ENCODE data around the gene TCF25.
"Not testable (repeated sequence)": the region's sequence is repeated elsewhere in the genome, so short reads cannot be mapped to it uniquely, and the experiment has no call there.

TCF25 gene

DNA sequence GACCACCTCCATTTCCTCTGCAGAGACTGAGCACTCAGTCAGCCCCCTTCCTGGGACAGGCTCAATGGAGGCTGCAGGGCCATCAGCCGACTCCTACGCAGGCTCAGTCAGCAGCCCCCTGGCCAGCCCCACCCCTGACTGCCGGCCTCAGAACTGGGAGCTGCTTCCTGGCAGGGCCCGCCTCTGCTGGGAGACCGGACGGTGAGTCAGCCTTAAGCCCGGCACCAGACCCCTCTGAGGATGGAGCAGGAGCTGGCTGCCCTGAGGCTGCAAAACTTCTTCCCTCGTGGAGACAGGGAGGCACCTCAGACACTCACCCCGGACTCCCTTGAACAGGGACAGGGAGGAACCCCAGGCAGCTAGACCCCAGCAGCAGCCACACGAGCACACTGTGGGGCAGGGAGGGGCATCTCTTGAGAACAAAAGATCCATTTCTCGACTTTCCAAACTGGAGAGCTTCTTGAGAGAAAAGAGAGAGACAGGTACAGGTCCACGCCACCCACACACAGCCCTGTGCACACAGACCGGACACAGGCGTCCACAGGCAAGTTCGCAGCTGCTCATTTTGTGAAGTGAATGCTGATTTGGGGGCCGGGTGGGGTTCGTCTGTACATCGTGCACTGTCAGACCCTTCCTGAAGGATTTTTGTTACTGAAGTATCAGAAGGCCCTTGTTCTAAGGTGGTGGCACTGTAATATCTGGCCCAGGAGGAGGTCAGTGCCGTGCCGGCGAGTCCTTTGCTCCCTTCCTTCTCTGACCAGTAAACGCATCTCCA lies 48.5 kb downstream of the TCF25 start:
- DNase-seq: no peak

GRCh38 chr16:89922477-89922883 lies 49.1 kb downstream of the TCF25 start:
- DNase-seq: no peak

- DNase-seq: no peak
Observed at GRCh38 chr16:89922884-89923639, 49.7 kb downstream of the TCF25 start, which contains the start of gene TUBB3. TSS of gene TUBB3 (plus strand) at chr16:89923342. CDS start at chr16:89923402, 60 bp downstream.

DNA sequence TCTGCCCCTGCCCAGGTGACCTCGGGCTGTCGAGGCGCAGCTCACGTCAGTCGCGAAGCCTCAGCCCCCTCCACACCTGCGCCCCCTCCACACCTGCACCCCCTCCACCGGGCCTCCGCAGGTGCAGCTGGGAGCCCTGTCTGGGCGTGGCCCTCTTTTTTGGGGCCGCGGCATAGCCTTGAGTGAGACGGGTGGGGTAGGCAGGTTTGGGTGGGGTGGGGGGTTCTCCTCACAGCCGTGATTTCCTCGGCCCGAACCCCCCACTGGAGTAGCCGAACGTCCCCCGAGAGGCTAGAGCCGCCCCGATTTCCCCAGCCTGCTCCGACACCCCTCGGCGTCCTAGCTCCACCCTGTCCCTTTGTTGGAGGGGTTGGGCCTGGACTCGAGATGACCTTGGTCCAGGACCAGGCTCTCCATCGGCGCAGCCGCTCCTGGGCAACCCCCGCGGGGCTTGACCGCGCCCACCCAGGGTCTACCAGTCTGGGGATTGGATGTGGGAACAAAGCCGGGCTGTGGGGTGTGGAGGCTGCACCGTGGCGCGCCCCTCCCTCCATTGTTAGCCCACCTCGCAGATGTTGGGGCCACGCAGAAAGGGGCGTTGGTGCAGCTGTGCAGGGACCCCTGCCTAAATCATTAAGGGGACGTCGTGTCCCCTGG lies 50.4 kb downstream of the TCF25 start:
- DNase-seq: no peak

DNA sequence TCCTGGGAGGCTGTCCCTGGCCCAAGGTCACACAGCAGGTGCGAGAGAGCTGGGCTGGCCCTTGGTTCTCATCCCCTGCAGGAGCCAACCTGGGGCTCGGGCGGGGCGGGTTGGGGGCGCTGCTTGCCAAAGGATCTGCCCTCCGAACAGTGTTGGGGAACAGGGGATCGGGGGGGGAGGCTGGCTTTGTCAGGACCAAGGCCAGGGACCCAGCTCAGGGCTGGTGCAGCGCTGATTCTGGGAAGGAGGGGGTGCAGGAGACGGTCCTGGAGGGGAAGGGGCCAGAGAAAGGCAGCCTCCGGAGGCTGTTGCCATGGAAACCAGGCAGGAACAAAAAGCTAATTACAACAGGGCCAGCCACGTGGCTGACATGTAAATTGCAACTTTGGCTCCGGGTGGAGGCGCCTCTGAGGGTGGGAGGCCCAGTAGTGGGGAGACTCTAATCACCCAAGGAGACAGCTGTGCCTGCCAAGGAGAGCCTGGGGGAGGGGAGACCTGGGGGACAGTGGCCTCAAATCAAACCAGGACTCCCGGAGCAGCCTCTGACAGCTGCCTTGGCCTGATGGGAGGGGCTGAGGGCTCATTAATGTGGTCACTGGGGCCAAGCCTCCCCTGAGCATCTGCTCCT lies 51.0 kb downstream of the TCF25 start:
- peak in 4 of 6 experiments; percentile 19 to 36 (median 31) for DNase-seq

DNA sequence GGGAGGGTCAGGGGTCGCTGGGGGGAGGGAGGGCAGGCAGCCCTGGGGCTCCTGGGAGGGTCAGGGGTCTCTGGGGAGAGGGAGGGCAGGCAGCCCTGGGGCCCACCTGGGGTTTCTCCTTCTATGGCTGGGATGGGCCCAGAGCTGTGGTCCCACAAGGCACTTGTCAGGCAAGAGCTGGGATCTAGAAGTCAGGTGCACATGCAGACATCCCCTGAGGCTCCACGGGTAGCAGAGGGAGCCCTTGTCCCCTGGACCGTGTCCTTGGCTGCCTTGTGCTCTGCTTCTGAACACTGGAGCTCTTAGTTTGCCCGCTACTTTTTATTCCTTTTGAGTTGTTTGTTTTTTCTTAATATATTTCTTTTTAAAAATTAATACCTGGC lies 51.5 kb downstream of the TCF25 start:
- no peak for DNase-seq

- DNase-seq: no peak
Observed at GRCh38 chr16:89925596-89926079, 52.2 kb downstream of the TCF25 start.

DNA sequence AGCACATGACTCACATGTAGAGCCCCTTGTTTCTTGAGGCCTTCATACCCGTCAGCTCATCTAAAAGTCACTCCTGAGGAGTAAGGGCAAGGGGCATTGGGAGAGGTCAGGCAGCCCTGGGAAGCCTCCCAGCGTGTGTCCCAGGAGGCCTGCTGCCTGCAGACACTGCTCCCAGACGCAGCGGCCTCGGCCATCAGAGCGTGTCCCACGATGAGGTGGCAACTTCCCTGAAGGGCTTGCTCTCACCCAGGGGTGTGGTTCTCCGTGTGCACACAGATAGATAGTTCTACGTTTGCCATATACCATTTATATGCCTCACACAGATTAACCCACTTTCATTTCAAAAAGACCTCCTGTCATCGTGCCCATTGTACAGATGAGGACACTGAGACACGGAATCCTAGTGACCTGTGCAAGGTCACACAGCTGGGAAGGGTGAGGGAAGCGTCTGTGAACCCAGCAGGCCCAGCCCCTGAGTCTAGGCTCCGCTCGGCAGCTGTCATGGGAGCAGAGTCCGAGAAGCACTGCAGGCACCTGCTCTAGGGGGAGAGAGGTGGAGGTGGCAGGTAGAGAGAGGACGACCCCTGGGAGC lies 58.0 kb downstream of the TCF25 start:
- no peak for DNase-seq

DNA sequence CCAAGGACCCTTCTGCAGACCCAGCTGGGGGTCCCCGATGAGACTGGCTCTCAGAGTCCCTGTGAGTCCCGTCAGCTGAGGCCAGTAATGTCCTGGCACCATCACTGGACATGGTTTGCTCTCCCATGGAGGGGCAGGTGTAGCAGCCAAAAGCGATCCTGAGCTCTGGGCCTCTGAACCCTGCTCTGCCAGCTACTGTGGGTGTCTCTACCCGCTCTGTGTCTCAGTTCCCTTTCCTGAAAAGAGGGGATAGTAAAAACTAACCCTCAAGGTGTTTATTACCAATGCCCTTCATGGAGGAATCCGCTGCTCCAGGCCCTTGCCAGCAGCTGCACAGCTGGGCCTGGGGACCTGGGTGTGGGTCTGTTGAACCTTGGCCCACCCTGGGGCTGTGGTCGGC lies 58.6 kb downstream of the TCF25 start:
- DNase-seq: no peak

- DNase-seq: not testable (repeated sequence)
Observed at GRCh38 chr16:89934019-89934418, 60.6 kb downstream of the TCF25 start.

DNA sequence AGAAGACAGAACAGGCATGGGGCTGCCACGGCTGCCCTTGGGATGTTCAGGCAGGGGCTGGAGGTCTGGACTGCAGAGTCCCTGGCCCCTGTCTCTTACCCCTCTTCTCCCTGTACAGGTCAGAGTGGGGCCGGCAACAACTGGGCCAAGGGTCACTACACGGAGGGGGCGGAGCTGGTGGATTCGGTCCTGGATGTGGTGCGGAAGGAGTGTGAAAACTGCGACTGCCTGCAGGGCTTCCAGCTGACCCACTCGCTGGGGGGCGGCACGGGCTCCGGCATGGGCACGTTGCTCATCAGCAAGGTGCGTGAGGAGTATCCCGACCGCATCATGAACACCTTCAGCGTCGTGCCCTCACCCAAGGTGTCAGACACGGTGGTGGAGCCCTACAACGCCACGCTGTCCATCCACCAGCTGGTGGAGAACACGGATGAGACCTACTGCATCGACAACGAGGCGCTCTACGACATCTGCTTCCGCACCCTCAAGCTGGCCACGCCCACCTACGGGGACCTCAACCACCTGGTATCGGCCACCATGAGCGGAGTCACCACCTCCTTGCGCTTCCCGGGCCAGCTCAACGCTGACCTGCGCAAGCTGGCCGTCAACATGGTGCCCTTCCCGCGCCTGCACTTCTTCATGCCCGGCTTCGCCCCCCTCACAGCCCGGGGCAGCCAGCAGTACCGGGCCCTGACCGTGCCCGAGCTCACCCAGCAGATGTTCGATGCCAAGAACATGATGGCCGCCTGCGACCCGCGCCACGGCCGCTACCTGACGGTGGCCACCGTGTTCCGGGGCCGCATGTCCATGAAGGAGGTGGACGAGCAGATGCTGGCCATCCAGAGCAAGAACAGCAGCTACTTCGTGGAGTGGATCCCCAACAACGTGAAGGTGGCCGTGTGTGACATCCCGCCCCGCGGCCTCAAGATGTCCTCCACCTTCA lies 61.5 kb downstream of the TCF25 start:
- DNase-seq: no peak

DNA sequence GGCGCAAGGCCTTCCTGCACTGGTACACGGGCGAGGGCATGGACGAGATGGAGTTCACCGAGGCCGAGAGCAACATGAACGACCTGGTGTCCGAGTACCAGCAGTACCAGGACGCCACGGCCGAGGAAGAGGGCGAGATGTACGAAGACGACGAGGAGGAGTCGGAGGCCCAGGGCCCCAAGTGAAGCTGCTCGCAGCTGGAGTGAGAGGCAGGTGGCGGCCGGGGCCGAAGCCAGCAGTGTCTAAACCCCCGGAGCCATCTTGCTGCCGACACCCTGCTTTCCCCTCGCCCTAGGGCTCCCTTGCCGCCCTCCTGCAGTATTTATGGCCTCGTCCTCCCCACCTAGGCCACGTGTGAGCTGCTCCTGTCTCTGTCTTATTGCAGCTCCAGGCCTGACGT lies 62.2 kb downstream of the TCF25 start:
- DNase-seq: not testable (repeated sequence)

DNA sequence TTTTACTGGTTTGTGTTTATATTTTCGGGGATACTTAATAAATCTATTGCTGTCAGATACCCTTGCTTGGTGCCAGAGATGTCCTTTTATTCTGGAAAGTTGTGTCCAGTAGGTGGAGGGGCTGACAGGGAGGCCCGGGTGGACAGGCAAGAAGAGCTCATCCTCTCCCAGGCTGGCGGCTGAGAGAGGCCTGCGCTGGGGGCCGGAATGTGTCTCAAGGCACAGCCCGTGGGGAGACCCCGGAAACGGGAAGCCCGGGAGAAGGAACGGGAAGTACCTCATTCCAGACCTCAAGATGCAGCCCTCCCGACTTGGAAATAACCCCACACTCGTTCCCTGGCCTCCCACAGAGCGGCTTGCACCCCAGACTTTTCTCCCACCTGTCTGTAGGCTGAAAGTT lies 62.6 kb downstream of the TCF25 start:
- DNase-seq: no peak

DNA sequence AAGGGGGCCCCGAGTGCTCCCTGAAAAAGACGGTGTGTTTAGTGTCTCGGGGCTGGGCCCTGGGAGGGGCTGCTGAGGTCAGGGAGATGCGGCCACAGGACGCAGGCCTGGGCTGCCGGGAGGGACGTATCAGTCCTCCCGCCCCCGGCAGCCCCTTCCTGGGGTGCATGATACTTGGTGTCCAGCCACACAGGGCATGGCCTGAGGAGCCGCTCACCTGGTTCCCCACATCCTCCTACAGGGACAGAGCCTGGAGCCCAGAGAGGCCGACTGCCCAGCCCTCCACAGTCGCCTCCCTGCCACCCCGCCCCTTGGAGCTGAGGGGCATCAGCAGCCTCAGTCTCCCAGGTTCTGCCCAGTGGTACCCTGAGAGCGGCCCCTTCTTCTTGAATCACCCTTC lies 63.1 kb downstream of the TCF25 start:
- DNase-seq: no peak

- no peak for DNase-seq
Observed at GRCh38 chr16:89936981-89937380, 63.6 kb downstream of the TCF25 start.

DNA sequence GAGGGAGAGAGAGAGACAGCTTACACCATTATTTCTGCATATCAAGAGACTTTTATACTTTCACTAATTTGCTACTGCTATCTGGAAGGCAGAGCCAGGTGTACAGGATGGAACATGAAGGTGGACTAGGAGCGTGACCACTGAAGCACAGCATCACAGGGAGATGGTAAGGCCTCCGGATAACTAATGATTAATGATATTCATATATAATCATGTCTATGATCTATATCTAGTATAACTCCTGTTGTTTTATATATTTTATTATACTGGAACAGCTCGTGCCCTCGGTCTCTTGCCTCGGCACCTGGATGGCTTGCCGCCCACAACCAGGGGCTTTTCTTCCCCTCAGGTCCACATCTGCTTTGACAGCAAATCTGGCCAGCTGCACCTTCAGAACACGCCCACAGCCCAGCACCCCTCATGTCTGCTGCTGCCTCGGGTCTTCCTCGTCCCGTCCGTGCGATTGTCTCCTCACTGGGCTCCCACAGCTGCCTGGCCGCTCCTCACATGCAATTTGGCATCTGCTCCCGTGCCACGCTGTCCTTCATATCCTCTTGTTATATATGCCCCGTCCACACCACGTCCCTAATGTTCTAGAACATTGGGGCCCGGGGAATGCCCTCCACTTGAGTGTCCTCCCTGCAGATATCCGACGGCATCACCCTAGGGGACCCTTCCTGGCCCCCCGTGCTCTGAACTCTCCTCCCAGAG lies 64.9 kb downstream of the TCF25 start:
- no peak for DNase-seq

- no peak for DNase-seq
Observed at GRCh38 chr16:89944773-89945172, 71.4 kb downstream of the TCF25 start.

- DNase-seq: no peak
Observed at GRCh38 chr16:89945654-89946053, 72.3 kb downstream of the TCF25 start.

DNA sequence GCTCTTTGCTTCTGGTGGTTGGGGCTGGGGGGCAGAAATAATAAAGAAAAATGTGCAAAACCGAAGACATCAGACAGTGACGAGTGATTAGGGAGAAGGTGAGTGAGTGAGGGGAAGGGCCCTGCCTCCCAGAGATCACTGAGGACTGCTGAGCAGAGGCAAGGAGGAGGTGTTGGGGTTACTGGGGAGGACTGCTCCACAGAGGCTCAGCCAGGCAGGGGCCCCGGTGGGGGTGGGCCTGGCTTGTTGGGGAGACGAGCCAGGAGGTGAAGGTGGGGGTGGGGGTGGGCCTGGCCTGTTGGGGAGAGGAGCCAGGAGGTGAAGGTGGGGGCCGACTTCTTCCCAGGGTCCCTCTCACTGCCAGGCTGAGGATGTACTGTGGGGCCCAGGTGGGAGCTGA lies 73.1 kb downstream of the TCF25 start:
- DNase-seq: no peak

DNA sequence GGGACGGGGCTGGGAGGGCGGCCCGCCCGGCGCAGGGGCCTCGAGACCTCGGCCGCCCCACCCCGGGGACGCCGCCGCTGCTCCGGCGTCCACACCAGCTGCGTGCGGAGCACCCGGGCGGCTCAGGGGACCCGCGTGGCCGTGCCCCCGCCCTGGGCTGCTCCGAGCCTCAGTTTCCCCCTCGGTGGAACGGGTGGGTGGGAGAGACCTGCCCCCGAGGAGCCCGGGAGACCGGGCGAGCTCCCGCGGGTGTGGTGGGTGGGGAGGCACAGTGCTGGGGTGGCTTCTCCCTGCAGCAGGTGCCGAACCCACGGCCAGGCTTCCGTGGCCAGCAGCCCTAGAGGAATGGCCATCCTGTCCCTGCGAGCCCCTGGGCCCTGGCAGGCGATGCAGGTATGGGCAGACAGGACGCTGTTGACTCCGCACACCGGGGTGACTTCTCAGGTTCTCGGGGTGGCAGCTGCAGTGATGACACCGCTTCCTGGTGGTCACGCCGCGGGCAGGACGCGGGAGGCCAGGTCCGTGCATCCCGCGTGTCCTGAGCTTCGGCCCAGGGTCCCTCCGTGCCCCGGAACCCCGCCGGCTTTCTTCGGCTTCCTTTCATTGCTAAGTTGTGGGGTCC lies 75.8 kb downstream of the TCF25 start:
- no peak for DNase-seq
